Activated T-helper 1 cell treated with Interleukin-2 at 50 U/mL for 16 hours (primary cell): Measurements from ENCODE around the gene CAPZB.

Source experiments
- DNase-seq: peaks from one replicate; pipeline ENCODE4 v3.0.0-alpha.2; 2020; ENCODE audit warnings: low read depth

Gene CAPZB

DNA sequence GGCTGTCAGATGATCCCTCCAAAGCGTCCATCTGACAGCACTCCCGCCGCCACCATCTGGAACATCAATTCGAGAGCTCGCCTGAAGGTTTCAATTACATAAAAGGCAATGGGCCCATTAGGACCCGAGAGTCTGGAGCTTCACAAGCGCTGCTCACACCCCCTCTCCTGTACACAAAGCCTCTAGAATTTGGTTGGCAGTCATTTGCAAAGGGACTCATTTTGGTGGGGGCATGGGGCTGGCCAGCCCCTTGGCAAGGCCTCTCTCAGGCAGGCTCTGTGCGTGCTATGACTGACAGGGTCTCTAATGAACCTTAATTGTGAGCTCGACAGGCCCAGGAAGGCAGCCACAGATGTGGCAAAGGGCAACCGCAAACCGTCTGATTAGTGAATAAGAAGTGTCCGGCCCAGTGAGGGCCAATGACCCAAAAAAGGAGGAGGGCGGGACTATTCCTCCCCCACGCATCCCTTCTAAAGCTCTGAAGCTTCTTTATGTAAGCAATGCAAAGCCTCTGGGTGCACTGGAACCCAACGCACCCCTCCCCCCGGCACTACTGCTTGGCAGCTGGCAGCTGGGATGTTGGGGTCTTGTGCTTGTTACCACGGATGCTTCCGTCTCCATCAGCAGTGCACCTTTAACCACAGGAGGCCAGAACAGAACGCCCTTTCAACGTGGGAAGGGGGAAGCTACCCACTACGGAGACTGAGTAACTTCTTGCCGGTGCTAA is 79.4 kb downstream of the CAPZB start:
- DNase-seq = no peak

- no peak for DNase-seq
Measured at GRCh38 chr1:19405195-19405760, 80.1 kb downstream of the CAPZB start.

DNA sequence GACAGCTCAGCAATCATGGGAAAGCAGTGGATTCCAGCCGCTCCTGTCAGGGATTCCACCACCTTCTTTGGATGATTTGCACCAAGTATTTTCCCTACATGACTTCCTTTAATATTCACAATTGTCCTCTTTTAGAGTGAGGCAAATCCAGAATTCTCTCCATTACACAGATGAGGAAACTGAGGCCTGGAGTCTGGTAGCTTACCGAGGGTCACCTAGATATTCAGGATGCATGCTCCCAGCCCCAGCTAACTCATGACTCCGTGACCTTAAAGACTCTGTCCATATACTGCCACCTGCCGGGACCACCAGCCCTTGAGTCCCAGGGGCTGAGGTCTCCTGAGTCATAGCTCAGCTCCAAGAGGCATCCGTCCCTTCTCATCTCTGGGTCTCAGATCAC is 80.6 kb downstream of the CAPZB start:
- no peak for DNase-seq

DNA sequence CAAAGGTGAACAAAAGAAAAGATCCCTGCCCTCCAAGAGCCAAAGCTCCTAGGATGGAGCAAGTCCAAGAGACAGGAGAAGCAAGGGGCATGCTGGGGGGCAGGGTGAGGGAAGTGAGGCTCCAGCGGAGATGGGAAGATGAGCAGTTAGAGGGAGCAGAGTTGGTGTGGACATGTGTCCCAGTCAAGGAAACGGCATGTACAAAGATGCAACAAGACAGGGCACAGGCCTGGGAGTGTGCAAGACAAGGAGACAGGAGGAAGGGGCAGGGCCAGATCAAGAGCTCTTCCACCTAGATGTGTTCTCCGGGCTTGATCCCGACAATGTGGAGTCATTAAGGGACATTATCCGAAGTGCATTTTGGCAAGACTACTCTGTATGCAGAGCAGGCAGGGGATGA is 82.1 kb downstream of the CAPZB start:
- DNase-seq = no peak

- DNase-seq = no peak
Measured at GRCh38 chr1:19402031-19402813, 83.1 kb downstream of the CAPZB start.

- DNase-seq = no peak
Measured at GRCh38 chr1:19401535-19401889, 83.8 kb downstream of the CAPZB start.

GRCh38 chr1:19400875-19401534 is 84.3 kb downstream of the CAPZB start:
- DNase-seq = no peak

DNA sequence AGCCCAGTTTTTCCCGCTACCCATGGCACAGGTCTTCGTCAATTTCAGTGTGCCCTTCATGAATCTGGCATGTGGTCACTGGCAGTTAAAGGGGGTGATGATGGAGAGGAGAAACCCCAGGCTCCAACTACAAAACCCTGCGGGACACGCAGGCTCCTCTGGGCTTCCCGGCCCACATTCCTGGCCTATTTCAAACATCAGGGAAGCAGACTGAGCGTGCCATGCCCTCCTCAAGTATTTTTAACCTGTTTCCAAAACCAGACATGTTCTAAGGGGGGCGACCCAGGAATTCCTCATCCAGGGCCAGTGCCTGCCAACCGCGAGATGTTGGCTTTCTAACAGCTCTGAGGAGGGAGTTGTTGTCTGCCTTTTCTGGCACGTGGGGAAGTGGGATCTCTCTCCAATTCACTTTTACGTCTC is 85.1 kb downstream of the CAPZB start:
- DNase-seq = no peak

- no peak for DNase-seq
Measured at GRCh38 chr1:19398309-19398760, 87.0 kb downstream of the CAPZB start.

DNA sequence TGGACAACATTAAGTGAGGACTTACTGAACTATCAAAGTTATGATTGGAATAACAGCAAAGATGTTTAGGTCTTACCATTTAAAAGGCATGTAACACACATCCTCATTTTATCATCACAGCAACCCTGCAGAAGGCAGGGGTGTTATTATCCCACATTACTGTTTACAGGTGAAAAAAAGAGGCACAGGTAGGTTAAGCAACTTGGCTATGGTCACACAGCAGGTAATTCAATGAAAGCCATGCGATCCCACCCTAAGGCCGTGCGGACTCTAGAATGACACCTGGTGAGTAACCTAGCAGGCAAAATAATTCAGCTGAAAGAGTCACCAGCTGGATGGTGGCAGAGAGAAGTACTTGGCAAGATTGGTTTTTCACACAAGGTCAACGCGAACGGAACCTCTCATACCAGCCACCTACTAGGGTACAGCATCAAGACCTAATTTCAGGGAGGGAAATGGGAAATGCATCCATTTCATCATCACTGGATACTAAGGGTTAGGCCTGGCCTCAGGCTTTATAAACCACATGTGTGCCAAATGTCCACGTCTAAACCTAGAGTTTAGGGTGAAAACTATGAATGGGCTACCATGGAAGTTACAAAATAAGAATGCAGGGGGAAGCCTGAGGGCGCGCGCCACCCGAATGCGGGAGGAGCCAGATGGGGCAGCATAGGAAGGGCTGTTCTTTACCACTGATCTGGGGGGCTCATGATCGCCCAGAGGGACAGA is 88.0 kb downstream of the CAPZB start:
- no peak for DNase-seq

- no peak for DNase-seq
Measured at GRCh38 chr1:19396280-19396679, 89.1 kb downstream of the CAPZB start.

DNA sequence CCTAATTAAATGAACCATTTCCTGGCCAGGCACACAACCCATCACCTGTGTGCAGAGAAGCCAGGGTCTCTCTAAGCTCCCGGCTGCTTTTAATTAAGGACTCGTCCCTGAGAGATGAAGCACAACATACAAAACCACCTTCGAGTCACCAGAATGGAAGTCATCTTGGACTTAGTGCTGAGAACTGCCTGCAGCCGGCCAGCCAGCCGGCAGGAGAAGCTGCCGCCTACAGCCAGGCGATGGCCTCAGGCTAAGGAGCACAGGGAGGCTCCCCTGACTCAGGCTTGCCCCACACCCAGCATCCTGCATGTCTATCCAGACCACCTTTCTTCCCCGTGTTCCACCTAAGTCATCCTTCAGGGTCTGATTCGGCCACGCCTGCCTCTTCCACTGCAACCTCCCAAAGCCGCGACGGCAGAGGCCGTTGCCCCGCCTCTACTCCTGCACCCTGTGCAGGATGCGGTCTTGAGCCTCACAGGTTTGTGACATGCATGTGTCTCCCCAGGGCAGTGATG is 89.6 kb downstream of the CAPZB start:
- DNase-seq = no peak

GRCh38 chr1:19393046-19393445 is 92.3 kb downstream of the CAPZB start:
- no peak for DNase-seq

DNA sequence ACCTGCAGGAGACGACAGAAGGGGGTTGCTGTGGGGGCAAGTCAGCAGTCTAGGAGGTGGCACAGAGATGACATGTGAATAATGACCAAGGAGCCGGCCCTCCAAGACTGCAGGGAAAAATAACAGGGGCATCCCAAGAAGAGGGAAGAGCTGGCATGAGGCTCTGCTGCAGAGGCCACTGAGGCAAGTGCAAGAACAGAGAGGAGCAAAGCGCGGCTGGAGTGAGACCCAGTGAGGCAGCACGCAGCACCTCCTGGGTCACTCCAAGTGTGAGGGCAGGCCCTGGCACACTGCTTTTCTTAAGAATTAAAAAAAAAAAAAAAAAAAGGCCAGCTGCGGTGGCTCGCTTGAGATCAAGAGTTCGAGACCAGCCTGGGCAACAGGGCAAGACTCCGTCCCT is 93.1 kb downstream of the CAPZB start:
- DNase-seq = no peak

GRCh38 chr1:19391596-19391981 is 93.8 kb downstream of the CAPZB start:
- DNase-seq = no peak

- peak; percentile 41 for DNase-seq
Measured at GRCh38 chr1:19390901-19391595, 94.3 kb downstream of the CAPZB start.

DNA sequence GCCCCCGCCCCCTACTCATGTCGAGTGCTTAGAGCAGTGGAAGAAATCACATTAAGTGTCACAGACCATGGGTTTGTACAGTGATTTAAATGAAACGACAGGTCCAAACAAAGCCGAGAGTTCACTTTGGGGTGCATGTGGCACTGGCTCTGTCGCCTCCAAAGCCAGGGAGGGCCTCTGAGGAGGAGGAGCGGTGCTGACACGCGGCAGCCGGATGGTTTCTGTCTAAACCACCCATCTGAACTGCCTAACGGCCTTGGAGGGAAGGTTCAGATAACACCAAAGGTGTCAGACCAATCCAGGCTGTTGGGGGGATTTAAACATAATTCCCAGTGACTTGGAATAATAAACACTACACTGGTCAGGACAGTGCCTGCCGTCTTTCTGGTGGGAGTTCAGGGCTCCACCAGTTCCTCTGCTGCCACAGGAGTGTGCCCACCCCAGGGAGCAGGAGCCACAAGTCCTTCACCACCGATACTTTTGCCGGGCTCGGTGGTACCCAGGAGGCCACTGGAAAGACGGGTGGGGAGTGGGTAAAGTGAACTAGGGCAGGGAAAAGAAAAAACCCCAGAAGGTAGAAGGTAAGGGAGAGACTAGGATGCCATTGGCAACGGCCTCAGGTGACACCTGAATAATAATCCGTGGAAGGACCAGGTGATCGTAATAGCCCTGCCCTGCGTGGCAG is 95.0 kb downstream of the CAPZB start:
- no peak for DNase-seq

- DNase-seq = no peak
Measured at GRCh38 chr1:19388980-19389379, 96.4 kb downstream of the CAPZB start.

DNA sequence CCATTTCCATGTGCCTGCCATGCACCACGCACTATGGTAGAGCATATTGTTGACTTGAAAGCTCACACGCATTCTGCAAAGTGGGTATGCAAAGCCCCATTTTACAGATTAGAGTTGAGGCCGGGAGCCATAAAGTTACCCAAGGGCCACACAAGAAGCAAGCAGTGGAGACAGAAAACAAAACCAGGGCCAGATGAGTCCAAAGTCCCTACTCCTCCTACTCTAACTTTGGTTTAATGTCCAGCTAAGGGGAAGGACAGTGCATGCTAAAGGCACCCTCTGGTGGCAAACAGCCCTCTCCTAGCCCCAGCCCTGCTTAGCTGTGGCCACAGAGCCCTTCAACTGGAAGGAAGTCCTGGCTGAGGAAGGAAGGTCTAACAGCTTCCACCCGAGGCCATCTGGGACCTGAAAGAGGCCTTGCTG is 98.3 kb downstream of the CAPZB start:
- no peak for DNase-seq

- DNase-seq = no peak
Measured at GRCh38 chr1:19385869-19386591, 99.3 kb downstream of the CAPZB start.
